Measurements from ENCODE around the gene DDX39A.
A peak's percentile ranks its signal among the peaks of the same experiment; 100 is the strongest.
"Not testable (repeated sequence)": the region's sequence is repeated elsewhere in the genome, so short reads cannot be mapped to it uniquely, and the experiment has no call there.

DDX39A gene

DNA sequence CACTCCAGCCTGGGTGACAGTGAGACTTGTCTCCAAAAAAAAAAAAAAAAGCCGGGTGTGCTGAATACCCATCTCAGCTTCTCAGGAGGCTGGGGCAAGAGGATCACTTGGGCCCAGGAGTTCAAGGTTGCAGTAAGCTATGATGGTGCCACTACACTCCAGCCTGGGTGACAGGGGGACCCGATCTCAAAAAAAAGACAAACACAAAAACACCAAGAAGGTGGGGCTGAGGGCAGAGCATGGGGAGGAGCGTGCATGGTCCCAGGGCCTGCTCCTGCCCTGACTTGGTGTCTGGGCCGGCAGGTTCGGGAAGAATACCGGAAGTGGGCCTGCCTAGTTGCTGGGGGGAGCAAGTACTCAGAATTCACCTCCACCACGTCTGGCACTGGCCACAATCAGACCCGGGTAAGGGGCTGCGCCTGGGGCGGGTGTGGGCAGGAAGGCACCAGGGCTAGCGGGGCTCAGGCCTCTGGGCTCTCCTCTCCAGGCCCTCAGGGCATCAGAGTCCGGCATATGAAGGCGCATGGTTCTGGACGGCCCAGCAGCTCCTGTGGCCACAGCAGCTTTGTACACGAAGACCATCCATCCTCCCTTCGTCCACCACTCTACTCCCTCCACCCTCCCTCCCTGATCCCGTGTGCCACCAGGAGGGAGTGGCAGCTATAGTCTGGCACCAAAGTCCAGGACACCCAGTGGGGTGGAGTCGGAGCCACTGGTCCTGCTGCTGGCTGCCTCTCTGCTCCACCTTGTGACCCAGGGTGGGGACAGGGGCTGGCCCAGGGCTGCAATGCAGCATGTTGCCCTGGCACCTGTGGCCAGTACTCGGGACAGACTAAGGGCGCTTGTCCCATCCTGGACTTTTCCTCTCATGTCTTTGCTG is 11.3 kb downstream of the DDX39A start:
- DNase-seq = no peak

- no peak for DNase-seq
These were observed 12.3 kb downstream of the DDX39A start for GRCh38 chr19:14406645-14407401.

GRCh38 chr19:14405758-14406644 is 13.1 kb downstream of the DDX39A start:
- peak; percentile 94 for DNase-seq

DNA sequence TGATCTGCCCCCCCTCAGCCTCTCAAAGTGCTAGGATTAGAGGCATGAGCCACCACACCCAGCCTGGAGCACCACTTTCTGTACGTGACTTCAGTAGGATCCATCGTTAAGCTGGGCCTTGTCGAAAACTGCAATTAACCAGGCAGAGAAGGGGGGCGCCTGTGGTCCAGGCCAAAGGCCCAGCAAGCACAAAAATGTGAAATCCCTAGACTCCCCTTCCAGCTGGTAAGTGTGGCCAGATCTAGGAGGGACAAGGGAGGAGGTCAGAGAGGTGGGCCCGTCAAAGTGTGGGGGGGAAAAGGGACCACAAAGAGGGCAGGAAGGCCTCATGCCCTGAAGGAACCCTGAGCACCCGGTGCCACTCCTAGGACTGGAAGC is 13.8 kb downstream of the DDX39A start:
- DNase-seq = no peak

GRCh38 chr19:14404312-14404711 is 14.8 kb downstream of the DDX39A start:
- no peak for DNase-seq

DNA sequence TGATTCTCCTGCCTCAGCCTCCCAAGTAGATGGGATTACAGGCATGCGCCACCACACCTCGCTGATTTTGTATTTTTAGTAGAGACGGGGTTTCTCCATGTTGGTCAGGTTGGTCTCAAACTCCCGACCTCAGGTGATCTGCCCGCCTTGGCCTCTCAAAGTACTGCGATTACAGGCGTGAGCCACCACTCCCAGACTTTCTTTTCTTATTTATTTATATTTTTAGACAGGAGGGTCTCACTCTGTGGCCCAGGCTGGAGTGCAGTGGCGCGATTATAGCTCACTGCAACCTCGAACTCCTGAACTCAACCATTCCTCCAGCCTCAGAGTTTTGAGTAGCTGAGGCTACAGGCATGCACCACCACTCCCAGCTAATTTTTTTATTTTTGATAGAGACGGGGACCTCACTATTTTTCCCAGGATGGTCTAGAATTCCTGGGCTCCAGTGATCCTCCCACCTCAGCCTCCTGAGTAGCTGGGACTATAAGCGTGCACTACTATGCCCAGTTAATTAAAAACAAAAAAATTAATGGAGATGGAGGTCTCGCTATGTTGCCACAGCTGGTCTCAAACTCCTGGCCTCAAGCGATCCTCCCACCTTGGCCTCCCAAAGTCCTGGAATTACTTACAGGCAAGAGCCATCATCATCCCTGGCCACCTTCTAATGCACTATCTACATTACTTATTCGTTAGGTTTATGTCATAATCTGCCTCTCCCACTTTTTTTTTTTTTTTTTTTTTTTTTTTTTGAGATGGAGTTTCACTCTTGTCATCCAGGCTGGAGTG is 15.8 kb downstream of the DDX39A start:
- DNase-seq = not testable (repeated sequence)

- no peak for DNase-seq
These were observed 16.6 kb downstream of the DDX39A start for GRCh38 chr19:14402332-14403144.

DNA sequence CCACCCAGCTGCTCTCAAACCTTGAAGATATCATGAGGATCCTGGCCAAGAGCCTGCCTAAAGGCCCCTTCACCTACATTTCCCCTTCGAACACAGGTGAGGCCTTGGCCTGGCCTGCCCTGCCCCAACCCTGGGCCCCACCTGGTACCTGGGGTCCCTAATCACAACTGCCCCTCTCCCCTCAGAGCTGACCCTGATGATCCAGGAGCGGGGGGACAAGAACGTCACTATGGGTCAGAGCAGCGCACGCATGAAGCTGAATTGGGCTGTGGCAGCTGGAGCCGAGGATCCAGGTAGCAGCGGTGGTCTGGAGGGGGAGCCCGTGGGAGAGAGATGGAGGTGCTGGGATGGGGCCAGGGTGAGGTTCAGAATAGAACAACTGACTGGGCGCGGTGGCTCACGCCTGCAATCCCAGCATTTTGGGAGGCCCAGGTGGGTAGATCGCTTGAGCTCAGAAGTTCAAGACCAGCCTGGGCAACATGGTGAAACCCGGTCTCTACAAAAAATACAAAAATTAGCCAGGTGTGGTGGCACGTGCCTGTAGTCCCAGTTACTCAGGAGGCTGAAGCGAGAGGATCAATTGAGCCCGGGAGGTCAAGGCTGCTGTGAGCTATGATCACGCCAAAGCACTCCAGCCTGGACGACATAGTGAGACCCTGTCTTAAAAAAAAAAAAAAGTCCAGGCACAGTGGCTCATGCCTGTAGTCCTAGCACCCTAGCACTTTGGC is 17.5 kb downstream of the DDX39A start:
- DNase-seq = no peak

GRCh38 chr19:14400951-14401431 is 18.1 kb downstream of the DDX39A start:
- DNase-seq = no peak

DNA sequence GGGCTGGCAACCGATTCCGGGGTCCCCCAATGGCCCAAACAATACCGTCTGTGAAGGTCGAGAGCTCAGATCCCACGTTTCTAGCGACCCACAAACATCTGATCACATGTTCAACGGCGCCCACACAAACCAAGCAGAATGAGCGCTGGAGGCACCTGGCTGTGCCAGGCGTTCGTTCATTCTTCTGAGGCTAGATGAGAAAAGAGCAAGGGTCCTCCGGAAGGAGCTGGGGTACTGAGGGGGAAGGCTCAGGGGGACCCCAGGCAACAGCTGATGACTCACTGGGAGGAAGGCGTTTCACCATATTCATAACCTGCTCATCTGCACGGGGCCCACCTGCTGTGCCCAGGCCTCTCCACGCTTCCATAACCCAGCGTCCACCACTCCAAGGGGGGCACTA is 22.0 kb downstream of the DDX39A start:
- DNase-seq = not testable (repeated sequence)

- not testable (repeated sequence) for DNase-seq
These were observed 22.4 kb downstream of the DDX39A start for GRCh38 chr19:14396730-14397129.

DNA sequence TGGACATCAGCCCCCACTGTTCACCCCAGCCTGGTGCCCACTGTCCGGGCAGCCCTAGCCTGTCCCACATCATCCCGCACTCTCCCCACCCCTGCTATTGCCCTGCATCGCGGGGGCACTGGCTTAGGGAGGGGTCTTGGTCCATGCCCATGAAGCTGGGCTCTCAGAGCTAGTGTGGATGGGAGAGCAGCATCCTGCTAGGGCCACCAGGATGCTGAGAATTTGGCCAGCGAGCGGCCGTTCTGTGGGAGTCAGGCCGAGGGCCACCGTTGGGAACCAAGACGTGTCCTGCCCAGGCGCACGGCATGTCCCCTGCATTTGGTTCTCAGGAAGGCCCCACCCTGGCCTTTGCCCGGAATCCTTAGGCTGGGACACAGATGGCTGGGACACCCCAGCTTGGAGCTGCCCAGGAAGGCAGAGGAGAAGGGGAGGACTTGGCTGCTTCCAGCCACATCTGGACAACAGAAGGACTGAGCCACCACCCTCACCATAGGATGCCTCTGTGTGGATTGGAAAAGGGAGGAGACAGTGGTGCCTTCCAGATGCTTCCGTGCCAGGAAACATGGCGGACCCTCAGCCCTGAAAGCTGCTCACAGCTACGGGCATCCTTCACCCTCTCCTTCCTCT is 23.3 kb downstream of the DDX39A start:
- DNase-seq = no peak

DNA sequence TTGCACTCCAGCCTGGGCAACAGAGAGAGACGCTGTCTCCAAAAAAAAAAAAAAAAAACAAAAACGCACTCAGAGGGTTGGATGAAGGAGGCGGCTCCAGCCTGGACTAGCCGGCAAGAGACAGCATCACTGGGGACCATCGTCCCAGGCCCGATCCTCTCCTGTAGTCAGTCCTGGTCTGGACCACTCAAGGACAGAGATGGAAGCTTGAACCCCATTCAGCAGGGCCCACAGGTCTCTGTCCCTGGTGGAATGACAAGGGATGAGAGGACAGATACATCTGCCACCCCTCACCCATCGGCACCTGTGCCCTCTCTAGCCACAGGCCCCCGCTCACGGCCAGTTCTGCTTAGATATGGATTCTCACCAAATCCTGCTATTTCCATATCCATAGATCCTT is 23.9 kb downstream of the DDX39A start:
- no peak for DNase-seq

DNA sequence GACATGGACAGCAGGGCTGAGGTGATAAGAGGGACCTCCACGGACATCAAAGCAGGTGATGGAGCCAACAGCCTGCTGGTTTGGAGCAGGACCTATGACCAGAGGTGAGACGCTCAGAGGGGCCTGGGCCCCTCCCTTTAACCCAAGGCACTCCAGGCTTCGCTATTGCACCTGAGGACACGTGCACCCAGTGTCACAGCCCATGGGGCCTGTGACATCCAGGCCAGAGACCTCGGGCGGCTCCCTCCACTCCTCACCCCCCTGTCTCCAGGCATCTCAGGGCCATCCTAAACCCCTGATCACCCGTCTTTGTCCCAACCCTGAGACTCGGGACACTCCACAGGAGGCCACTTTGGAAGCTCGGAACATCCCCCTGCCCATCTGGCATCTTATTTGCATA is 25.0 kb downstream of the DDX39A start:
- no peak for DNase-seq

- DNase-seq = no peak
These were observed 25.8 kb downstream of the DDX39A start for GRCh38 chr19:14393329-14393728.

- DNase-seq = no peak
These were observed 27.9 kb downstream of the DDX39A start for GRCh38 chr19:14391156-14391821.

GRCh38 chr19:14390548-14390947 is 28.6 kb downstream of the DDX39A start:
- DNase-seq = no peak

GRCh38 chr19:14385492-14385891 is 33.6 kb downstream of the DDX39A start:
- no peak for DNase-seq

Measured in activated CD4-positive, CD25-positive, alpha-beta regulatory T cell treated with anti-CD3 and anti-CD28 coated beads, Interleukin-2, amount 50 U/mL, for 72 hours (primary cell).